HG02610 (cell line): Measurements from ENCODE around the gene ROR1.
"Not testable (repeated sequence)": the region's sequence is repeated elsewhere in the genome, so short reads cannot be mapped to it uniquely, and the experiment has no call there.

Source experiments
- ATAC-seq: cut with Tn5 transposase; IDR thresholded peaks from one replicate; pipeline ENCODE4 v1.9.1; 2021; ENCODE audit warnings: mild to moderate bottlenecking, moderate library complexity; ENCODE audit not compliant: unreplicated experiment

Gene ROR1

GRCh38 chr1:63758791-63759190, 15.0 kb upstream of the ROR1 start:
- ATAC-seq, result no peak

- ATAC-seq, result no peak
Observed at GRCh38 chr1:63759778-63760177, 14.0 kb upstream of the ROR1 start.

- no peak for ATAC-seq
Observed at GRCh38 chr1:63770381-63770780, 3.4 kb upstream of the ROR1 start.

GRCh38 chr1:63772201-63772600, 1.6 kb upstream of the ROR1 start:
- no peak for ATAC-seq

GRCh38 chr1:63772876-63773275, 941 bp upstream of the ROR1 start:
- ATAC-seq, result no peak

GRCh38 chr1:63773496-63773814, 362 bp upstream of the ROR1 start:
- ATAC-seq, result no peak

GRCh38 chr1:63774617-63775417, 1.0 kb downstream of the ROR1 start:
- ATAC-seq, result no peak

- ATAC-seq, result no peak
Observed at GRCh38 chr1:63775418-63776127, 1.8 kb downstream of the ROR1 start.

- no peak for ATAC-seq
Observed at GRCh38 chr1:63777286-63777685, 3.5 kb downstream of the ROR1 start.

GRCh38 chr1:63777965-63778880, 4.4 kb downstream of the ROR1 start:
- no peak for ATAC-seq

GRCh38 chr1:63779338-63780211, 5.8 kb downstream of the ROR1 start:
- no peak for ATAC-seq

- ATAC-seq, result no peak
Observed at GRCh38 chr1:63780565-63780964, 6.7 kb downstream of the ROR1 start.

GRCh38 chr1:63782982-63783381, 9.2 kb downstream of the ROR1 start:
- ATAC-seq, result no peak

GRCh38 chr1:63784083-63784482, 10.3 kb downstream of the ROR1 start:
- ATAC-seq, result no peak

- no peak for ATAC-seq
Observed at GRCh38 chr1:63784489-63785390, 10.9 kb downstream of the ROR1 start.

GRCh38 chr1:63787270-63787669, 13.5 kb downstream of the ROR1 start:
- not testable (repeated sequence) for ATAC-seq

GRCh38 chr1:63787875-63788274, 14.1 kb downstream of the ROR1 start:
- no peak for ATAC-seq

GRCh38 chr1:63789856-63790605, 16.2 kb downstream of the ROR1 start:
- ATAC-seq, result no peak

GRCh38 chr1:63790989-63791388, 17.2 kb downstream of the ROR1 start:
- ATAC-seq, result no peak
